Mucosa of gallbladder (tissue), 1 donor: ENCODE data around the gene TPM1. TPM values are rescaled to one million over a fixed set of nuclear protein-coding genes. Genes with fewer than 3 reads are reported as not detected.

Experiments
- DNase-seq: peaks from one replicate; pipeline ENCODE4 v3.0.0-alpha.2; 2020; ENCODE audit warnings: low spot score
- total RNA-seq: library from RNA; stranded (reverse); gene quantifications from one replicate; pipeline ENCODE4 v1.2.1, GENCODE V29; 2021
- donor health status: DM: no; HTN: no; CAD: no.

Gene TPM1
- total RNA-seq, 1 donor from 2014 or later: 1,361 TPM

DNA sequence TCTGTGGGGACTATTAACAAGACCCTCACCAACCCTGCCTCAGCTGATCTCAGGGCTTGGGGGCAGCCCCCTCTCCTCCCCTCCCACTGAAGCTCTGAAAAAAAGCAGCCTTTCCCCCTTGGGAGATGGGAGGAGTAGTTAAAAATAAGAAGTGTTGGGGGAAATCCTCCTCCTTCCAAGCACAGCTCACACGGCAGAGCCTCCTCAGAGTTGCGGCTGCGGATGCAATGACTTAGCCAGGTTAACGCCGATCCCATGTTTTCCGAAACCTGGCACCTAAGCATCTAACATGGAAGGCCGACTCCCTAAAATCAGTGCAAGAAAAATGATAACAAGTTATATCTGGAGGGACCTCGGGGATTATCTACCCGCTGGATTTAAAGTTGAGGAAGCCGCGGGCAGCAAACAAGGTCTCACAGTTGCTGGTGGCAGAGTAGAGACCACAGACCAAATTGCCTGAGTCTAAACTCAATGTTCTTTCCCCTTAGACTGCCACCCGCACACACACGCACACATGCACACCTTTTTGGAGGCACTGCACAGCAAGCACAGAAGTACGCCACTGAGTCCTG, 1.1 kb upstream of the TPM1 start:
- no peak for DNase-seq

DNA sequence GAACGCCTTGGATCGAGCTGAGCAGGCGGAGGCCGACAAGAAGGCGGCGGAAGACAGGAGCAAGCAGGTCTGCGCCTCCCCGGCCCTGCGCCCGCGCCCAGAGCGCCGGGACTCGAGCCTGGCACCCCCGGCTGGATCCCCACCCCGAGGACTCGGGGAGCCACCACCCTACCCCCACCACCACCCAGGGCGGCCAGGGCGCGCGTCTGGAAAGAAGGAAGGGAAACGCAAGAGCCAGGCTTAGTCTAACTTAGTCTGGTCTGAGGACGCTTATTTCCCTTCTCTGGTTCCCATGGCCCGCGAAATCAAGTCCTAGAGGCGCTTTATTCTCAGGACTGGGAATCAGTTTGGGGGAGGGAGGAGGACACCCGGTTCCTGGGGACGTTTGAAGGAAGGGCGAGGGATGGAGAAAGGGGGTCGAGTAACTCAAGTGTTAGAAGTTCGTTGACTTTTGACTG, 359 bp downstream of the TPM1 start:
- no peak for DNase-seq

DNA sequence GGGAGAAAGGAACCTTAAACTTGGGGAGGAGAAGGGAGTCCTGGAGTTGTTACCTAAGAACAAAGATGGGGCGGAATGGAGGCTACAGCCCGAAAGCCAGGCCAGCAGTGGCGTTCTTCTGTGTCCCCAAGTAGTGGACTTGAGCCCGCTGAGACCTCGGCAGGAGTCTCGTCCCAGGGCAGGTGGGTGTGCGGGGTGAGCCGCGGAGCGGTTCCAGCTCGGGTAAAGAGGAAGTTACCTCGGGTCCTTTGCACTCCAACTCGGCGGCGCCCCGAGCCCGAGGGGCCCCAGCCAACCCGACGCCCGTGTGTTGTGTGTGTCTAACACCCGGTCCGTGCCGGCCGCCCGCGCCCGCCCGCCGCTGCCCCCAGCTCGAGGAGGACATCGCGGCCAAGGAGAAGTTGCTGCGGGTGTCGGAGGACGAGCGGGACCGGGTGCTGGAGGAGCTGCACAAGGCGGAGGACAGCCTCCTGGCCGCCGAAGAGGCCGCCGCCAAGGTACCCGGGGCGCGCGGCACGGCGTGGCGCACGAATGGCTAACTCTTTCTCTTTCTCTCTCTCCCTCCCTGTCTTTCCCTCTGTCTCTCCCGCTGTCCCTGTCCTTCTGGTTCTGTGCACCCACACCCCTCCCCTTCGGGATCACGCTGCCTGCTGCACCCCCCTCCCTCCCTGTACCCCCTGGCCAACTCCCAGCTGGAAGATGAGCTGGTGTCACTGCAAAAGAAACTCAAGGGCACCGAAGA, 959 bp downstream of the TPM1 start:
- DNase-seq: no peak

DNA sequence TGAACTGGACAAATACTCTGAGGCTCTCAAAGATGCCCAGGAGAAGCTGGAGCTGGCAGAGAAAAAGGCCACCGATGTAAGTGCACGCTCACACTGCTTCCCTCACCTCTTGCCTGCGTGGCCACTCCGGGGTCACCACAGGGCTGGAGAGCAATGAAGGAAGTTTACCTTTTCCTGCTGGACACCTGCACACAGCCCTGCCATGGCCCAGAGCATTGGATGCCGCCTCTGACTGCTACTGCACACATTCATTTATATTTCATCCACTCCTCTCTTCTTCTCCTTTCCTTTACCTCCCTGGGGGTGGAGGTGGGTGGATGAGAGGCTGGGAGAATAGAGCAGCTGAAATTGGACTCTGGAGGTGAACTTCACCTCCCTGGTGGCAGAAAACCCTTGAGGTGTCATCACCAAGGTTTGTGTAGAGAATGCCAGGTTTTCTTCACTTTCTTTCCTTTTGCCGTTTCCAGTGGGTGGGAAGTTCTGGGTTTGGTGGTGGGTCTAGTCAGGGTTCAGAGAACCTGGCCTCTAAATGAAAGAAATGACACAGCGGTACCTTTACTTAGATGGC, 1.6 kb downstream of the TPM1 start:
- no peak for DNase-seq

DNA sequence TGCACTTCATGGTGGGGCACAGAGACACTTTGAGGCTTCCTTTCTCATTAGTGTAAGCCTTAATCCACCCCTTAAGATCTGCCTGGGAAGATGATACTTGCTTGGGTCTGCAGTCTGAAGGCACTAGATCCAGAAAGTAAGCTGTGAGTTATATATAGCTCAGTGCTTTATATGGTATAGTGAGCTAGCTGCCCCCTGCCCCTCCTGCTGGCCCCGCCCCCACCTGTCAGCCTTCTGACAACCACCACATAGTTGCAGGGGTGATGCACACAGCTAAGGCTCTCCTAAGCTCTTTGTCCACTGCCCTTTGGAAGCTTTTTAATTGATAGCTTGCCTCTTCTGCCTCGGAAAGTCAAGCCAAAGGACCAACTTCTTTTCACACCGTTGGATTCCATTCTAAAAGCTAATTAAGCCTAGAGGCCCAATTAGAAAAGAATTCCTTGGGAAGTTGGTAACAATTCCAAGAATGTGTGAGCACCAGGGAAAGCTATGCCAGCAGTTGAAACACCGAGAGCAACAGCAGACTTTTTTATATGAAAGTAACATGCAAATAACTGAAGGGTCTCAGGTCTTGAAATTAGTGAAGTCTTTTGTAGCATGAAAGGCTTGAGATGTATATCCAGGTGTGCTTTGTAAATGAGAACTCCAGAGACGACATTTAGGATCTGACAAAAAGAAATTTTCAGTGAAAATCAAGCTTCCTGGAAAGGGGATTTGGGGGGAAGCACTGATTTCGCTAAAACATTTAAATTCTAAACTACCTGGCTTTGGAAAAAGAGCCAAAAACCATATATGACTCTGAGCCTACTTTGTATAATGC, 2.3 kb downstream of the TPM1 start:
- DNase-seq: peak; percentile 41

DNA sequence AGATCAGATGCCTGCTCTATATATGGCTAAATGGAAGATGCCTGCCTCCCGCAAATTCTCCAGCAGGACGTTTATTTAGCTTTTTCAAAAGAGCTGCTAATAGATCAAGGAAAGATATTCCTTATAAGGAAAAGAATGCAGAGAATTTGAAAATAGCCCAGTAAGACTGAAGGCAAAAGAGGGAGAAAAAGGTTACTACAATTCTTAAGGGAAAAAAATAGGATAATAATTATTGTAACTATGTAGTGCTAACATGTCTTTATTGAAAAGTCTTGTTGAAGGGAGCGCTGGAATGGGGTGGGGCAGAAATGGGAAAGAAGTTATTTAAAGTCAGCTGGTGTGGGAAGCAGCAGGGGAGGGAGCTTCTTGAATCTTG, 2.9 kb downstream of the TPM1 start:
- no peak for DNase-seq

DNA sequence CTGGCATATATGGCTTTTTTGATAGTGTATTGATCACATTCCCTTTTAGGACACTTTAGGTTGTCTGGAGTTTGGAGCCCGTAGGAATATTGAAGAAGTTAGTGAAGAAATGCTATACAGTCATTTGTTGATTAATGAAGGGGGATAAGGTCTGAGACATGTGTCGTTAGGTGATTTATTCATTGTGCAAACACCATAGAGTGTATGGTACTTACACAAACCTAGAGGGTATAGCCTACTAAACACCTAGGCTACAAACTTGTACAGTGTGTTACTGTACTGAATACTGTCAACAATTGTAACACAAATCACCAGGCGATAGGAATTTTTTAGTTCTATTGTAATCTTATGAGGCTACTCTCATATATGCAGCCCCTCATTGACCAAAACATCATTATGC, 3.3 kb downstream of the TPM1 start:
- DNase-seq: no peak

DNA sequence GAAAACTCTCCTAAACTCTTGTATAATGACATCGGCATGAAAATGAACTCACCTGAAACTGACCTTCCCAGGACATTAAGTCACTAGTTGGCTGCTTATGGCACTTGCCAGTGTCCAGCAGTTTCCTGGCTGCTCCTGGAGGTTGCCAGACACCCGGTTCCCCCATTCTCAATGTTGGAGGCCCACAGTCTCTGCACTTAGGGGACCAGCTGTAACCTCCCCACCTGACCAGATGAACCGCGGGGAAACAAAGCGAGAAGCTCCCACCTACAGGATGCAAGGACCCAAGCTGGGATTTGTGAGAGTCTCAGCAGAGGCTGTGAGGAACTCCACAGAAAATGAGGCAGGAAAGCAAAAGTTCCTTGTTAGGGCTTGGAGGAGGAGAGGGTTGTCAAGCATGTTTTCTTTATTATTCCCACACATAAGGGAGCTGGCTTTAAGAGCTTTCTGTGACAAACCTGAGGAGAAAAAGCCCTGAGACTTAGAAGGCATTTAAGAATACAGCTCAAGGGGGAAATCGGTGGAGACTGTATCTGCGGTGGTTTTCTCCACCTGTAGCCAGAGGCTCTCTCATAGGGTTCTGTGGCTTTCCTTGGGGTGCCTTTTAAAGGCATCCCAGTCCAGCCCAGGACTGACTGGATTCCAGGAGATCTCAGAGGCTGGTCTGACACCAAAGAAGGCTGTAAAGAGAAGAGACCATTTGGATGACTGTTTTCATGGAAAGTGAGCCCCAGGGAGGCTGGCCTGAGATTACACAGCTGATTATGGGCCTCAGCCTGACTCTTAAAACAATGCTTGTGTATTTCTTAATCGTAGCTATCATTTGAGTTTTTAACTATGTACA, 4.6 kb downstream of the TPM1 start:
- DNase-seq: no peak

DNA sequence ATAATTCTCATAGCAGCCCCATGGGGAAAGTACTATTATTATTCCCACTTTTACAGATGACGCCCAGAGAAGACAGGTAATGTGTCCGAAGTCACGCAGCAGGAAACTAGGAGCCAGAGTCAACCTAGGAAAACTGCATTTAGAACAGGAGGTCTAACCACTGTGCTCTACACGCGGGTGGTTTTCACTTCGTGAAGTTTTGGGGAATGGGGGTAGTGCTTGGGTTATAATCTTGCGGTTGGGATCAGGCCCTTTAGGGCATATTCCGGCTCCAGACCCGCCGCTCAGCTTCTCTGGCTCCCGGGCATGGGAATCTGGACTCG, 5.2 kb downstream of the TPM1 start:
- no peak for DNase-seq

DNA sequence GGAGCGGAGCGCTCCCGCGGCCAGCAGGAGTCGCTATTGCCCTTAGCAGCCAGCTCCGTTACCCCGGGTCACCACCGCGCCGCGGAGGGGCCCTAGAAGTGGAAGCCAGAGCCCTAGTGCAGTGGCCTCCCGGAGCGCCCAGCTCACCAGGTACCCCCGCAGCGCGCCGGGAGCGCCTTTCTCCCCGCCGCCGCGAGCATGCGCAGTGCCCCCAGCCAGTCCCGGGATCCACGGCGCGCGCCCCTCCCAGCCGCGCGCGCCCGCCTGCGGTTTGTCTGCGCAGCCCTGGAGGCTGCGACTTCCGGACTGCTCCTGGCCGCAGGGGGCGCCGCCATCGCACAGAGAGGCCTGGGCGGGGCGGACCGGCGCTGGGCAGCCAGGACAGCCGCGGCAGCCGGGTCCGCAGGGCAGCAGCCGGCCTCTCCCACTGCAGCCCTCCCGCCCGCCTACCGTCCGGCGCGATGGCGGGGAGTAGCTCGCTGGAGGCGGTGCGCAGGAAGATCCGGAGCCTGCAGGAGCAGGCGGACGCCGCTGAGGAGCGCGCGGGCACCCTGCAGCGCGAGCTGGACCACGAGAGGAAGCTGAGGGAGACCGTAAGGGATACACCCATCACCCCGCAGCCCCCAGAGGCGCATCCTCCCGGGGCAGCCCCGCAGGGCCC, 5.7 kb downstream of the TPM1 start:
- DNase-seq: peak; percentile 94

DNA sequence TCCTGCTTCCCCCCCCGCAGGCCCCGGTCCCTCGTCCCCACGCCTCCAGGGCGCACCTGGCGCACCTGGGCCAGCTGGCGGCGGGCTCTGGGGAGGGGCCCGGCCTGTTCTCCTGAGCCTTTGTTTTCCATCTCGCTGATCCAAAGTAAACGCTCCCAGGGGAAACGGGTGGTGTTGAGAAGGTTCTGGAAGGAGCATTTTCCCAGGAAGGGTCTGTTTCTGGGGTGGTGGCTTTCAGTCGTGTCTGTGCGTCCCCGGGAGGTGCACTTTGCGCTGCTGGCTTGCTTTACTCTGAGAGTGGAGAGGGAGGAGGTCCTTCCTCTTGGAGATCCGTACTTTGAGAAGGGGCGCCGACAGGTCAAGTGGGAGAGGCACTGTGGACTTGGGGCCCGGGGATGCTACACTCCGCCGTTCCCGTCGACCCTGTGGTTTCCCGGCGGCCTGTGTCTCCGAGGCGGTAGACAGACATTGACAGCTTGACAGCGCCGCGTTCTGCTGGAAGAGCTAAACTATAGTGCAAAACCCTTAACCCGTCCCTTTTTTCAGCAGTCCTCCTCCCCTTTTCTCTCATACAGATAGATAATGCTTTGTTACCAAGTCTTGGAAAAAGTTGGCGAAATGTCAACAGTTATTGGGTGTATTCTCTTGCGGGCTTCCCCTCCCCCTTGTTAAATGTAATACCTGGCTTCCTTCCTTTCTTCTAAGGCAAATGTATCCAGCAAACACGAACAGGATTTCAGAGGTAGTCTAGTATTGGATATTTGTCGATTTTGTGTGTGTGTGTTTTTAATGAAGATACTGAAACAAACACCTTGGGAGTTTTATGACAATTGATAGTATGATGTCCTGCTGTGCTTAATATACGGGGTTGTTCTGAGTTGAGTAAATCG, 6.5 kb downstream of the TPM1 start:
- peak; percentile 51 for DNase-seq

DNA sequence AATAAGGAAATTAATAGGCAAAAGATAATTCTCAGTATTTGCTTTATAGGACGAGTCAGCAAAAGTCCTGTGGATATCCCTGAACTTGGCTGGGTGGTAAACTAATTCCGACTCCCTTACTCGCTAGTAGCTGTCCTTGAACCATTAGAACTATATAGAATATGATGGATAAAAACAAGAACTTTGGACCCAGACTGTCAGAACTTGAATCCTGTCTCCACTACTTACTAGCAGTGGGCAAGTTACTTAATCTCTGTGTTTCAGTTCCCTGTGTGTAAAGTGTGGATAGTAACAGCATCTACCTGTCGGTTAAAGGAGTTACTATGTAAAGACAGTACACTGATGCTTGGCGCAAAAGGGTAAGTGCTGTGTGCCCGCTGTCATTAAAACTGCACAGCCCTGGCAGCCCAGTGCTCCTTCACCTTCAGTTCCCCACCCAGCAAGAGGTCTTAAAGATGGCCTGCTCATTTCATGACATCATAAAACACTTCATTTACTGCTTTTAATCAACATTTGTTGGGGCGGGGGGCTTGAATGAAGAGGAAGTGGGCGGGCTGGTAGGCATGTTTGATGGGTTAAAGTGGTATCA, 7.3 kb downstream of the TPM1 start:
- no peak for DNase-seq

DNA sequence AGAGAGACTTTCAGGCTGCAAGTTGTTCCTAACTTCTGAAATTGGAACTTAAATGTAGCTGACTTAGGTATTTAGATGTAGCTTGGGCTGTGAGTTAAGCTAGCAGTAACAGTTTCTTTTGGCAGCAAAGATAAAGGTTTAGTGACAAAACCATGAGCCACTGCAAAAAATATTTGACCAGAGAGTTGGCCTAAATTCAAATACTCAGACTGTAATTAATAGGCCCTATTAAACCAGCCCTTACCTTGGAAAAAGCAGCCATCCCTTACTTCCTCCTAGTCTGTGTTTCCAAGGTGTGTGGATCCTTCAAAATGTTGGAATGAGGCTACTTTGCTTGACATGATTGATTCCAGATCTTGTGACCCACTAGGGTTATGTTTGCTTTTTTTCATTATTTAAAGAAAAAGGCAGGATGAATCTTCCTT, 8.2 kb downstream of the TPM1 start:
- DNase-seq: no peak

DNA sequence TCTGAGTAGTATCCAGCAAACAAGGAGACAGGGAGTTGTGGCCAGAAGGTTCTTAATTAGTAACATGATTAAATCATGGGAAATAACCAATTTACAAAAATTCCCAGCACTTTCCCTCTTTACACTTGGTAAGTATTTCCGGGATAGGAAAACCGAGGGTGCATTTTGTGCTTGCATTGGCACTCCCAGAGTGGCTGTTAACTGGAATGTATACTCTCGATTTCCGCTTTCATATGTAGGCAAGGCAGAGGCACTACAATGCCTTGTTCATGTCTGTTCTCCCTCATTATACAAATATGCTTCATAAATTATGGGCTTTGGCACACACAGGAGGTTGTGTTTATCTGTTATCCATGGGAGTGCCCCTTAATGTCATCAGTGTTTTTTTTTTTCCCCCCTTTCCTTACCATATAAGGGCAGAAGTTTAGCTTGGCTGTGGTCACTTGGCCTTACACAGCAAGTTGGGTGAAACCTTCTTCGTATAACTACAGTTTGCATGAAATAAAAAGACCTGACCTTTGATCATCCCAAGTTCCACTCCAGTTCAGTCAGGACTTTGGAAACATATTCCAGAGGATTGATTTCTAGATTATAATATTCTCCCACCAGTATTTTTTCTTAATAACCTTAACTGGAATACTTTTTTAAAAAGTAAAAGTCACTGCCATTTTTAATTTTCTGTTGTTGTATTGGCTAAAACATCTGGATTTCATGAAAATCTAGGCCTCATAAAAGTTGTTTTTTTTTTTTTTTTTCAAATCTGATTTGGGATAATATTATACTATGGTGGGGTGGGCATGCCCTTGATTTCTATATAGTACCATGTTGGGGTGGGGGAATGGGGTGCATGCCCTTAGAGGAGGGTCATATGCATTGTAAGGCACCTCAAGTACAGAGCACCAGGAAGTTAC, 8.9 kb downstream of the TPM1 start:
- no peak for DNase-seq

DNA sequence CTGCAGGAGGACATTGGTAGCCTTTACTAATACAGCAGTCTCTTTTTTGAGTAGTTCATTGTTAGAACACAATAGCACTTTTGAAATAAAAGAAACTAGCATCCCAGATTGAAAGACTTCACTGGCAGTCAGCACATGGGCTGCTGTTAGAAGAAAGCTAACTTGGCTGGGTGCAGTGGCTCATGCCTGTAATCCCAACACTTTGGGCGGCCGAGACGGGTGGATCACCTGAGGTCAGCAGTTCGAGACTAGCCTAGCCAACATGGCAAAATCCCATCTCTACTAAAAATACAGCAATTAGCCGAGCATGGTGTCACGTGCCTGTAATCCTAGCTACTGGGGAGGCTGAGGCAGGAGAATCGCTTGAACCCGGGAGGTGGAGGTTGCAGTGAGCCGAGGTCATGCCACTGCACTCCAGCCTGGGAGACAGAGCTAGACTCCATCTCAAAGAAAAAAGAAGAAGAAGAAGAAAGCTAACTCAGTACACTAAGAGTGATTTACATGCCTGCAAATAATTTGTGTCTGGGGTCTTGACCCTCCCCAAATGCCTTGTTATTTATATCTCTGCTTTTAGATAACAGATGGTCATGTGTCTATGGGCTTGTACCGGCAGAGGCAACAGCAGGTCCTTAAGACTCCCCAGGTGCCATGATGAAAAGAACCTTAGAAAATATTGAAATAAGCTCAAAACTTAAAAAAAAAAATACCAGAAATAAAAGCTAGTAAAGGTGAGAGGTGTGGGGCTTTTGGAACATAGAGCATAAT, 9.7 kb downstream of the TPM1 start:
- no peak for DNase-seq

DNA sequence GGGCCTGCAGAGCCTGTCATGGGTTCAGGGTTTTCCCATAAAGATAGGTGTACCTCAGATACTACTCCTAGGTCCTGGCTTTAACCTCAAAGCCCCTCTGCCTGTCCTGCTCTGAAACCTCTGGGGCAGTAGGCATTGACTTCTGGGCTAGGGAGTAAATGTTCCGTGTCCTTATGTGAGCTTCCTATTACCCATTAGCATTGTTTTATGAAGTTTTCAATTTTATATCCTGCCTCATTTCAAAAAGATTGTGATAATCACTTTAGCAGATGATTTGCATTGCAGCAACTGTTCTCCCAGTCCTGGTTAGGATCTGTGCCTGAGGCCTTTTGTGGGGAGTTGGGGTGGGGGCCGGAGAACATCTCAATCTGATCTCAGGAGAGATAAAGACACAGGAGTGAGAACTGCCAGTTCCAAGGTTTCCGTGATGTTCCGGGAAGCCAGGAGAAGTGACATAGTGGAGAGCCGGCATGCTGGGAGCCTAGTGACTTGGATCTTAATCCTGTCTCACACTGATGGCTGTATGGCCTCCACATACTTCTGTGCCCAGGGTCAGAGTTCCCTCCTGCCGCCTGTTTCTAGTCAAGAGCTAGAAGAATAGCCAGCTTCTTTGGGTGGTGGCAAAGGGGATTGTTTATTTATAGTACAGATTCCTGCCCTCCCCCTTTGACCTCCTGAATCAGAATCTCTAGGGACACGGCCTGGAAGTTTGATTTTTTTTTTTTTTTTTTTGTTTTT, 10.6 kb downstream of the TPM1 start:
- DNase-seq: peak; percentile 59

DNA sequence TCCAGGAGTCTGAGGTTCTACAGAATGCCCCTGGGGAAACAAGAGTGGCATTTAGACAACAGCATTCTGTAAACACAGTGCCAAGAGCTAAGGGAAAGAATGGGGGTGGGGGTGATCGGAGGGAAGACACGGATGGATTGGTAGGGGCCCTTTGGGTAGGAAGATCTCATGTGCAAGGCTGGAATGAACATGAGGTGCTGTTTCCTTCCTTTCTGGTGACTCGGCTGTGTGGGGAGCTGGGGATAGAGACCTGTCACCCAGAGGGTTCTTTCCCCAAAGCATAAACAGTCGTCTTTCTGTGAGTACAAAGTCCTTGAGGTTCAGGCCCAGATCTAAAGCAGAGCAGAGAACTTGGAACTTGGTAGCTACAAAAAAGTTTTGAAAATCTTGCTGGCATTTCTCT, 11.7 kb downstream of the TPM1 start:
- DNase-seq: no peak
